GM23248 (cell line): ENCODE data around the gene ACER2.

Experiments
- EZH2 ChIP-seq: fragments of 200-600 bp; sonication (generic); IDR thresholded peaks from 2 replicates; pipeline ENCODE4 v1.6.1; 2018; ENCODE audit warnings: antibody characterized with exemption, mild to moderate bottlenecking; ENCODE audit not compliant: insufficient read depth, poor library complexity, severe bottlenecking
- EZH2phosphoT487 ChIP-seq: fragments of 200-600 bp; sonication (generic); IDR thresholded peaks from 2 replicates; pipeline ENCODE4 v1.6.1; 2018; ENCODE audit warnings: antibody characterized with exemption, moderate library complexity, mild to moderate bottlenecking, low read depth; ENCODE audit not compliant: insufficient read depth

DNA sequence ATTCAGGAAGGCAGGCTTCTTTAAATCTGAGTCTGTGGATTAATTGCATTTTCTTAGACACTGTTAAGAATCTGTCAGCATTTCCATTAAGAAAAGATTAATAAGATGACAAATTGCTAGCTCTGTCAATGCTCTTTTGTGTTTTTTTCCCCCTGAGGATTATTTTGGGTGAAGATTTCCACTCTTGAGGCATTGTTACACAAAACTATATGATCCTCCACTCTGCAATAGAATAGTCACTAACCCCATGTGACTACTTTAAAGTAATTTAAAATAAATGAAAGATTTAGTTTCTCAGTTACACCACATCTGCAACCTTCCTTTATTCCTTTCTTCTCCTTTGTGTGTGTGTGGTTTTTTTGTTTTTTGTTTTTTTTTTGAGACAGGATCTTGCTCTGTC lies 82.0 kb downstream of the ACER2 start:
- TF ChIP-seq EZH2phosphoT487 (no peak), EZH2 (no peak)
